ENCODE measurements around the gene SH3BGRL3. TPM values are rescaled to one million over a fixed set of nuclear protein-coding genes. Genes with fewer than 3 reads are reported as not detected.
"Not testable (repeated sequence)": the region's sequence is repeated elsewhere in the genome, so short reads cannot be mapped to it uniquely, and the experiment has no call there.

The SH3BGRL3 gene
- total RNA-seq, 1 donor from 2014 or later: 285 TPM

- ChIA-PET POLR2A (interaction anchor here (5.1 to 21.5 kb wide), 4 partner anchors 7 to 28 kb away, joined by 49 to 1638 read pairs (median 89); partner anchors contain the start of genes CD52 and UBXN11), CTCF (interaction anchor here (10.4 kb wide), 1 partner anchor 27 kb away, joined by 372 read pairs; the partner anchor contains the start of gene CD52)
- TF ChIP-seq CTCF (IDR thresholded peaks at IDR 0.05): no peak
- Mint-ChIP-seq H3K36me3 (ENCODE audit: low read depth) (no peaks in the 10 kb centered on the region), H3K27ac (peak overlapping the region; percentile 100), H3K9me3 (no peaks in the 10 kb centered on the region), H3K27me3 (no peaks in the 10 kb centered on the region), H3K4me1 (peaks cover 70% of the 10 kb centered on the region), H3K4me3 (peak overlapping the region; percentile 57)
- ATAC-seq (ENCODE audit: low read depth) (no peak), DNase-seq (no peak)
- intact Hi-C loops (cut with micrococcal nuclease): no loop called here
These were observed 12.1 kb downstream of the SH3BGRL3 start for GRCh38 chr1:26291939-26292338.

GRCh38 chr1:26292735-26293134 lies 12.8 kb downstream of the SH3BGRL3 start:
- Mint-ChIP-seq H3K4me3 (peak overlapping the region; percentile 19), H3K27ac (peak overlapping the region; percentile 100), H3K4me1 (peaks cover 62% of the 10 kb centered on the region)
- ATAC-seq (ENCODE audit: low read depth); DNase-seq; intact Hi-C loops (cut with micrococcal nuclease); H3K27me3 Mint-ChIP-seq; H3K9me3 Mint-ChIP-seq; H3K36me3 Mint-ChIP-seq (ENCODE audit: low read depth): not testable (repeated sequence)
- ChIA-PET CTCF (interaction anchor here (10.4 kb wide), 1 partner anchor 26 kb away, joined by 372 read pairs; the partner anchor contains the start of gene CD52), POLR2A (interaction anchor here (0.6 to 21.5 kb wide), 4 partner anchors 8 to 27 kb away, joined by 4 to 1638 read pairs (median 40); partner anchors contain the start of genes CD52 and UBXN11)

GRCh38 chr1:26293911-26294463 lies 14.1 kb downstream of the SH3BGRL3 start:
- H3K27me3 Mint-ChIP-seq: no peaks in the 10 kb centered on the region
- H3K9me3 Mint-ChIP-seq: no peaks in the 10 kb centered on the region
- H3K36me3 Mint-ChIP-seq (ENCODE audit: low read depth): no peaks in the 10 kb centered on the region
- intact Hi-C loops (cut with micrococcal nuclease): no loop called here
- TF ChIP-seq CTCF (IDR thresholded peaks at IDR 0.05): no peak
- ATAC-seq (ENCODE audit: low read depth) (no peak), DNase-seq (no peak)
- ChIA-PET CTCF (interaction anchor here (1.4 kb wide), 1 partner anchor 15 kb away, joined by 3 read pairs; no protein-coding TSS in a partner anchor), POLR2A (interaction anchor here (21.5 kb wide), 1 partner anchor 26 kb away, joined by 1638 read pairs; the partner anchor contains the start of gene CD52)
- H3K4me1 Mint-ChIP-seq: peaks cover 58% of the 10 kb centered on the region
- no peak overlapping the region for H3K4me3 Mint-ChIP-seq
- no peak overlapping the region for H3K27ac Mint-ChIP-seq

GRCh38 chr1:26295194-26296138 lies 15.6 kb downstream of the SH3BGRL3 start:
- peaks cover 57% of the 10 kb centered on the region for H3K4me1 Mint-ChIP-seq
- no peak overlapping the region for H3K4me3 Mint-ChIP-seq
- no peak for TF ChIP-seq CTCF (IDR thresholded peaks at IDR 0.05)
- POLR2A ChIA-PET: interaction anchor here (1.8 to 6.4 kb wide), 2 partner anchors 6 to 11 kb away, joined by 6 to 49 read pairs; partner anchors contain the start of gene UBXN11
- ATAC-seq (ENCODE audit: low read depth) (no peak), DNase-seq (no peak)
- H3K36me3 Mint-ChIP-seq (ENCODE audit: low read depth): no peaks in the 10 kb centered on the region
- CTCF ChIA-PET: interaction anchor here (1.4 kb wide), 1 partner anchor 16 kb away, joined by 3 read pairs; no protein-coding TSS in a partner anchor
- no peaks in the 10 kb centered on the region for H3K9me3 Mint-ChIP-seq
- intact Hi-C loops (cut with micrococcal nuclease): loop anchor here (1.0 kb wide), 1 partner anchor 17 kb away; no protein-coding TSS in a partner anchor
- no peak overlapping the region for H3K27ac Mint-ChIP-seq
- H3K27me3 Mint-ChIP-seq: no peaks in the 10 kb centered on the region

- no peaks in the 10 kb centered on the region for H3K36me3 Mint-ChIP-seq (ENCODE audit: low read depth)
- no peak for ATAC-seq (ENCODE audit: low read depth)
- no peak for DNase-seq
- intact Hi-C loops (cut with micrococcal nuclease): loop anchor here (1.0 kb wide), 1 partner anchor 16 kb away; no protein-coding TSS in a partner anchor
- ChIA-PET POLR2A (interaction anchor here (0.5 to 6.4 kb wide), 6 partner anchors 7 to 23 kb away, joined by 3 to 49 read pairs (median 4); partner anchors contain the start of gene UBXN11), CTCF (no interaction called here)
- H3K4me1 Mint-ChIP-seq: peaks cover 50% of the 10 kb centered on the region
- TF ChIP-seq CTCF (IDR thresholded peaks at IDR 0.05): no peak
- peak overlapping the region; percentile 12 for H3K27ac Mint-ChIP-seq
- H3K4me3 Mint-ChIP-seq: no peak overlapping the region
- H3K27me3 Mint-ChIP-seq: no peaks in the 10 kb centered on the region
- H3K9me3 Mint-ChIP-seq: no peaks in the 10 kb centered on the region
These were observed 16.6 kb downstream of the SH3BGRL3 start for GRCh38 chr1:26296340-26297056.
